A549 treated with CpdA at 1 μM for 4 hours (cell line): ENCODE data around the gene DACT3. TPM values are rescaled to one million over a fixed set of nuclear protein-coding genes. Genes with fewer than 3 reads are reported as not detected.

Experiments used
- total RNA-seq: library from RNA; stranded (reverse); fragments of 200-300 nt; extraction: Qiagen RNA extraction; gene quantifications from 5 replicates; pipeline ENCODE4 v1.2.3, GENCODE V29; 2022; ENCODE audit warnings: low read depth

Gene DACT3, protein sequence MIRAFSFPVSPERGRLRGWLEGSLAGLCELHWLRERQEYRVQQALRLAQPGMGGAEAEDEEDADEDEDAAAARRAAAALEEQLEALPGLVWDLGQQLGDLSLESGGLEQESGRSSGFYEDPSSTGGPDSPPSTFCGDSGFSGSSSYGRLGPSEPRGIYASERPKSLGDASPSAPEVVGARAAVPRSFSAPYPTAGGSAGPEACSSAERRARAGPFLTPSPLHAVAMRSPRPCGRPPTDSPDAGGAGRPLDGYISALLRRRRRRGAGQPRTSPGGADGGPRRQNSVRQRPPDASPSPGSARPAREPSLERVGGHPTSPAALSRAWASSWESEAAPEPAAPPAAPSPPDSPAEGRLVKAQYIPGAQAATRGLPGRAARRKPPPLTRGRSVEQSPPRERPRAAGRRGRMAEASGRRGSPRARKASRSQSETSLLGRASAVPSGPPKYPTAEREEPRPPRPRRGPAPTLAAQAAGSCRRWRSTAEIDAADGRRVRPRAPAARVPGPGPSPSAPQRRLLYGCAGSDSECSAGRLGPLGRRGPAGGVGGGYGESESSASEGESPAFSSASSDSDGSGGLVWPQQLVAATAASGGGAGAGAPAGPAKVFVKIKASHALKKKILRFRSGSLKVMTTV
- total RNA-seq, result 0.19 to 0.41 TPM (median 0.38 TPM) in 5 replicates

DNA sequence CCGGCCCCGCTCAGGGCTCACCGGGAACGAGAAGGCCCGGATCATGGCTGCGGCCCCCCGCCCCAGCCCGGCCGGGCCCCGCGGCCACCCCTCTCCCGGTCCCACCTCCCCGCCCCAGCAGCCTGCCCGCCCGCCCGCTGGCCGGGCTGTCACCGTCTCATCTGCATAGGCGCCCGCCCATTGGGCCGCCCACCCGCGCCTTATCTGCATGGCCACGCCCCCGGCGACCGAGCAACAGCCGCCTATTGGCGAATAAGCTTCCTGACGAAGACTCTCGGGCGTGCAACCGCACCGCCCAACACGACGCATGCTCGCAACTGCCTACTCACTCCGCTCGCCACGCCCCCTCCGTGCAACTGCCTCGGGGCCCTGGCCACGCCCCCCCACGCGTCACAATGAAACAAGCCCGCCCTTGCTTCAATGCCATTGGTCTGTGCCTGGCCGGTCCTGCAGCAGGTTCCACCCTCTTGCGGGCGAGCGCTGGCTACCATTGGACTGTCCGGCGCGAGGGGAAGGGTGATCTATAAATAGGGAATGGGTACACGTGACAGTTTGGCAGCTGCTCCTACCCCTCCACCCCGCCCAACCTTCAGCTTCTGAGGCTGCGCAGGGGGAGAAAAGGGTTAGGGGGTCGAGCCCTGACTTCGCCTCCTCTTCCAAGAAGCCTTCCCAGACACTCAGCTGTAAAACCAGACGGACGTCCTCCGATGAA is at the start of gene DACT3:
TSS of gene DACT3 (minus strand) at position 163 of the 712 bp plus-strand sequence. CDS start at position 45, 118 bp downstream.

DNA sequence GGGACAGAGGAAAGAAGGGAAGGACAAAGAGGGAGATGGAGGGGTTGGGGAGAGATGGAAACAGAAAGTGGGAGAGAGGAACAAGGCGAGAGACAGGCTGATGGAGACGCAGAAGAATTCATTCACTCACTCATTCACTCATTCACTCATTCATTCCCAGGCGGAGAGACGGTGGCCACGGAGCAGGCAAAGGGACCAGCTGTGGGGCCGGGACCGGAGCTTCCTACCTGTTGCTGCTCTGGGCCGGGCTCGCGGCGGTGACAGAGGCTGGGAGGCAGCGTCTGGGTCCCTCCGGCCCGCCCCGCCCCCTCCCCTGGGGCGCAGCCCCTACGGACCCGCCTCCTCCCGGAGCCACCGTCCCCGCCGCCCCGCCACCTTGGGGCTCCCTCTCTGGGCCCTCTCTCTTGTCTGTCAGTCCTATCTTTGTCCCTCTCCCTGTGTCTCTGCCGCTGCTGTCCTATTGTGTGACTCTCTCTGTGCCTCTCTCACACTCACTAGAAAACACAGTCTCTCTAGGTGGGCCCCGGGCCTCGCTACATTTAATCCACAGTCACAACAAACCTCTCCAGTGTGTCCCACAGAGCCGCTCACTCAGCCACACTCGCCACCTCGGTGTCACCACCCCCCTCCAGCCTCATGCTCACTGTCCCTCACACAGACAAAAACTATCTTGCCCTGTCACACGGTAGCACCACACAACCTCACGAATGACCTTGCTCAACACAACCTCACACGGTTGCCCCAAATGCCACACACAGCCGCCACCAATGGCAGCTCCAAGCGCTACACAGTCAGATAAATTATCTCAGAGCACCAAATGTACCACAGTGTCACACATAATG is 24.8 kb downstream of the DACT3 start, which contains the start of gene GNG8:
TSS of gene GNG8 (minus strand) at position 283 of the 842 bp plus-strand sequence. CDS start 1,520 bp downstream, outside the sequence.

DNA sequence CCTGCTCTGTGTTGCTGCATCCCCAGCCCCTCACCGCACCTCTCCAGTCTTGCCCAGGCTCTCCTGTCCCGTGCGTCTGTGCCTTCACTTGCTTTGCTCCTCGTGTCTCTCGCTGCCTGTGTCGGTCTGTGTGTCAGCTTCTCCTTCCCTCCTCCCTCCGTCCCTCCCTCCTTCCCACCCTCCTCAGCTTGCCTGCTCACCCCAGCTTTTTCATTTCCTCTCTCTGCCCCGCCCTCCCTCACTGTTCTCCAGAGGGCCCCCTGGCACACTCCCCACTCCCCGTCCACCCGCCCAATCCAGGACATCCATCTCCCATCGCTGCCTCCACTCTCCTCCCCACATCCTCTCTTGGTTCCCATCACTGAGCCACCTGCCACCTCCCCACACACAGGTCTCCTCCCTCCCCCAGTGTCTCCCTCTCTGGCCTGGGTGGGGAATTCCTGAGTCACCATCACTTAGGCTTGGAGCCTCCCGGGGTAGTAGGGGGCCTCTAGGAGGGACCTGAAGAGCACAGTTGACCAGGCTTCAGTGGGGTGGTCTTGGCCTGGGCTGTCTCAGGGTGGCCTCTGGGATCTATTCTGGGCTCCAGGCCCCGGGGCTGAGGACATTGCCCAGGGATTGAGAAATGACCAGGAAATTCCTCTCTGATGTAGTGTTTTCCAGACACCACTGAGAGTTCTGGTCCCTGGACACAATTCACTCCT is 35.9 kb downstream of the DACT3 start, which contains the start of gene PTGIR:
TSS of gene PTGIR (minus strand) at position 132 of the 704 bp plus-strand sequence. CDS start 864 bp downstream, outside the sequence.

GRCh38 chr19:46601318-46602224 is 59.4 kb downstream of the DACT3 start, which contains the start of gene CALM3:
Gene CALM3, plus strand, starts transcription at chr19:46601330. Its CDS starts 105 bp downstream, at chr19:46601435.

Other genes starting within 250 kb of the DACT3 start
- not detected in 5 replicates for gene CCDC8, start 247.6 kb downstream of the DACT3 start, total RNA-seq
- not detected in 5 replicates for gene PNMA8C, start 232.2 kb downstream of the DACT3 start, total RNA-seq
- gene PNMA8A, start 189.6 kb downstream of the DACT3 start, total RNA-seq, result 10.0 to 11.8 TPM (median 11.4 TPM) in 5 replicates
- gene PNMA8B, start 165.3 kb downstream of the DACT3 start, total RNA-seq, result not detected in 5 replicates
- gene CALM3, start 59.9 kb downstream of the DACT3 start, total RNA-seq, result 198 to 251 TPM (median 238 TPM) in 5 replicates
- gene PTGIR, start 36.1 kb downstream of the DACT3 start, total RNA-seq, result 0.06 to 0.11 TPM in 2 of 5 replicates, not detected in the others
- not detected in 5 replicates for gene GNG8, start 25.0 kb downstream of the DACT3 start, total RNA-seq
- 24.6 to 35.2 TPM (median 31.3 TPM) in 5 replicates for gene PRKD2, start 55.9 kb upstream of the DACT3 start, total RNA-seq
- 16.6 to 21.8 TPM (median 20.8 TPM) in 5 replicates for gene FKRP, start 84.9 kb upstream of the DACT3 start, total RNA-seq
- gene STRN4, start 85.3 kb upstream of the DACT3 start, total RNA-seq, result 70.7 to 89.0 TPM (median 83.4 TPM) in 5 replicates
- gene SLC1A5, start 127.4 kb upstream of the DACT3 start, total RNA-seq, result 237 to 296 TPM (median 273 TPM) in 5 replicates
- 224 to 309 TPM (median 291 TPM) in 5 replicates for gene AP2S1, start 189.7 kb upstream of the DACT3 start, total RNA-seq
- gene ARHGAP35, start 199.8 kb upstream of the DACT3 start, total RNA-seq, result 23.9 to 32.0 TPM (median 29.7 TPM) in 5 replicates